GM19099 (cell line): ENCODE results near the gene ZNF792.
A peak's percentile ranks its signal among the peaks of the same experiment; 100 is the strongest.

Experiments
- POLR2A ChIP-seq: IDR thresholded peaks from 3 replicates; pipeline ENCODE4 v1.6.1; 2011; ENCODE audit warnings: low read depth; ENCODE audit not compliant: insufficient read length; ENCODE audit errors: extremely low read depth

ZNF792 gene

GRCh38 chr19:34963573-34964406 is at the start of gene ZNF792:
Gene ZNF792, minus strand, starts transcription at chr19:34964229. Its CDS starts 567 bp downstream, at chr19:34963662.
- TF ChIP-seq POLR2A = peak; percentile 65

- no peak for TF ChIP-seq POLR2A
These were observed 49.2 kb upstream of the ZNF792 start for GRCh38 chr19:35013041-35013819.

GRCh38 chr19:35011737-35012682 is 48.0 kb upstream of the ZNF792 start:
- TF ChIP-seq POLR2A = no peak

GRCh38 chr19:35011091-35011689 is 47.2 kb upstream of the ZNF792 start:
- TF ChIP-seq POLR2A = no peak

- TF ChIP-seq POLR2A = no peak
These were observed 45.7 kb upstream of the ZNF792 start for GRCh38 chr19:35009424-35010415.

- no peak for TF ChIP-seq POLR2A
These were observed 44.9 kb upstream of the ZNF792 start for GRCh38 chr19:35008891-35009341.

GRCh38 chr19:35006999-35007365 is 43.0 kb upstream of the ZNF792 start:
- TF ChIP-seq POLR2A = no peak

- no peak for TF ChIP-seq POLR2A
These were observed 42.4 kb upstream of the ZNF792 start for GRCh38 chr19:35006342-35006998.

- TF ChIP-seq POLR2A = no peak
These were observed 41.4 kb upstream of the ZNF792 start for GRCh38 chr19:35005256-35005977.

- TF ChIP-seq POLR2A = no peak
These were observed 40.7 kb upstream of the ZNF792 start for GRCh38 chr19:35004517-35005255.

- no peak for TF ChIP-seq POLR2A
These were observed 38.1 kb upstream of the ZNF792 start for GRCh38 chr19:35002037-35002535.
